HepG2 (cell line): ENCODE results near the gene DCAF8. TPM values are rescaled to one million over a fixed set of nuclear protein-coding genes. Genes with fewer than 3 reads are reported as not detected.

ENCODE experiments used
- ATAC-seq: fragments of 200-7000 bp; cut with Tn5 transposase; 3 replicates; pipeline ENCODE4 v1.9.1; 2020; ENCODE audit warnings: mild to moderate bottlenecking, moderate library complexity
- BruUV-seq: library from RNA; stranded (reverse); fragments of 400-500 nt; replicated peaks from 2 replicates; lab custom pipeline; 2021; lab: Mats Ljungman, UMichigan
- CTCF ChIA-PET: fragments of 300-600 bp; formaldehyde crosslinking; extraction: SDS; loops from one replicate; lab custom pipeline; 2021; ENCODE audit warnings: low total read pairs, inconsistent platforms, low intra/inter-chr PET ratio; lab: Yijun Ruan, JAX
- POLR2A ChIA-PET: fragments of 350-600 bp; sonication (Branson Sonifier 250); formaldehyde crosslinking; loops from one replicate; lab custom pipeline; 2020; ENCODE audit warnings: antibody characterized with exemption, inconsistent platforms; lab: Yijun Ruan, JAX
- DNase-seq: peaks from one replicate; pipeline ENCODE4 v3.0.0-alpha.2; 2015; ENCODE audit warnings: low spot score
- FAIRE-seq: peaks from 3 replicates; lab custom pipeline; 2011; peaks lifted over from hg19 to GRCh38; lab: Jason Lieb, UNC
- H2AFZ ChIP-seq: one replicate; pipeline ENCODE4 v1.6.1; 2011; ENCODE audit warnings: low read length, inconsistent platforms
- H3K27ac ChIP-seq: fragments of 300-600 bp; 3 replicates; pipeline ENCODE4 v1.8.0; 2011; ENCODE audit warnings: mixed run types, mild to moderate bottlenecking, mixed read lengths, low read length, inconsistent platforms; ENCODE audit not compliant: insufficient read depth; ENCODE audit errors: extremely low read length
- H3K27me3 ChIP-seq, 2 experiments: fragments of 200-600 bp in 1 of 2; 2 replicates in 1 of 2; 3 replicates in 1 of 2; pipeline versions ENCODE4 v1.6.0 to v1.8.0; 2011; ENCODE audit warnings: low read length in 2 of 2, mild to moderate bottlenecking in 2 of 2, moderate library complexity in 2 of 2, inconsistent platforms in 1 of 2; ENCODE audit not compliant: insufficient read depth in 2 of 2, control insufficient read depth in 1 of 2
- H3K36me3 ChIP-seq, 2 experiments: fragments of 200-600 bp in 1 of 2; replicated peaks in 1 of 2; 2 replicates in 1 of 2; 3 replicates in 1 of 2; pipeline versions ENCODE4 v1.5.1 to v1.8.0; 2011; ENCODE audit warnings: low read length in 2 of 2, inconsistent platforms in 1 of 2; ENCODE audit not compliant: insufficient read depth in 2 of 2, control insufficient read depth in 1 of 2
- H3K4me1 ChIP-seq: 2 replicates; pipeline ENCODE4 v1.5.1; 2012; ENCODE audit warnings: low read length, inconsistent platforms; ENCODE audit not compliant: insufficient read depth
- H3K4me2 ChIP-seq: 2 replicates; pipeline ENCODE4 v1.6.0; 2011; ENCODE audit warnings: low read depth, low read length, inconsistent platforms
- H3K4me3 ChIP-seq, 3 experiments: fragments of 200-600 bp in 1 of 3; sonication (generic), shearing (Covaris generic) in 1 of 3; replicated peaks in 1 of 3; 2 replicates each; pipeline ENCODE4 v1.5.1; 2011 to 2016; ENCODE audit warnings: low read length in 3 of 3, inconsistent platforms in 2 of 3, low read depth in 2 of 3, mild to moderate bottlenecking in 2 of 3, control low read depth in 1 of 3, mixed read lengths in 1 of 3; ENCODE audit not compliant: insufficient read depth in 1 of 3
- H3K79me2 ChIP-seq: one replicate; pipeline ENCODE4 v1.6.1; 2011; ENCODE audit warnings: low read length, inconsistent platforms; ENCODE audit not compliant: insufficient read depth
- H3K9ac ChIP-seq: 2 replicates; pipeline ENCODE4 v1.6.0; 2011; ENCODE audit warnings: mild to moderate bottlenecking, low read depth, low read length, inconsistent platforms; ENCODE audit not compliant: insufficient read depth
- H3K9me3 ChIP-seq: 2 replicates; pipeline ENCODE4 v1.5.1; 2012; ENCODE audit warnings: mild to moderate bottlenecking, low read length
- H4K20me1 ChIP-seq: 2 replicates; pipeline ENCODE4 v1.6.0; 2011; ENCODE audit warnings: inconsistent platforms, mild to moderate bottlenecking, low read length, moderate library complexity; ENCODE audit not compliant: insufficient read depth
- MLLT10 ChIP-seq: sonication (generic); formaldehyde crosslinking; IDR thresholded peaks from 2 replicates; pipeline ENCODE4 v1.4.0; 2020; ENCODE audit warnings: missing genetic modification reagents
- SALL1 ChIP-seq: sonication (generic); formaldehyde crosslinking; IDR thresholded peaks from 2 replicates; pipeline ENCODE4 v1.8.0; 2022; ENCODE audit warnings: mild to moderate bottlenecking, missing genetic modification reagents
- ZBTB38 ChIP-seq: sonication (generic); formaldehyde crosslinking; IDR thresholded peaks from 2 replicates; pipeline ENCODE4 v1.5.1; 2020; ENCODE audit warnings: mild to moderate bottlenecking, missing genetic modification reagents
- ZFP91 ChIP-seq: sonication (generic); formaldehyde crosslinking; IDR thresholded peaks from 2 replicates; pipeline ENCODE4 v1.9.0; 2022; ENCODE audit warnings: missing genetic modification reagents, mild to moderate bottlenecking, borderline replicate concordance
- ZNF335 ChIP-seq: sonication (generic); formaldehyde crosslinking; IDR thresholded peaks from 2 replicates; pipeline ENCODE4 v1.4.0; 2020; ENCODE audit warnings: missing genetic modification reagents
- ZNF660 ChIP-seq: sonication (generic); formaldehyde crosslinking; IDR thresholded peaks from 2 replicates; pipeline ENCODE4 v1.5.1; 2020; ENCODE audit warnings: mild to moderate bottlenecking, low read depth, missing genetic modification reagents, borderline replicate concordance
- ZNF678 ChIP-seq: sonication (generic); formaldehyde crosslinking; IDR thresholded peaks from 2 replicates; pipeline ENCODE4 v1.4.0; 2020; ENCODE audit warnings: mild to moderate bottlenecking, missing genetic modification reagents
- WGBS: methylation state at CpG from one replicate; pipeline ENCODE4 v1.1.6; 2017; ENCODE audit warnings: low lambda C conversion rate; 5-methylcytosine and 5-hydroxymethylcytosine counted together
- in situ Hi-C: cut with HindIII; loops from 2 replicates; pipeline ENCODE4 v1.10.0; 2017; ENCODE audit warnings: low pct_unique_long_range_greater_than_20kb; ENCODE audit not compliant: extremely low pct_ligation_motif_present
- intact Hi-C: fragments of 100-400 bp; cut with micrococcal nuclease; formaldehyde crosslinking; loops from one replicate; pipeline ENCODE4 v1.10.0; 2022; ENCODE audit not compliant: unreplicated experiment
- polyA plus RNA-seq, 8 experiments: library from polyadenylated mRNA; depleted of rRNA in 3 of 8; stranded (reverse) in 7 of 8; unstranded in 1 of 8; fragments of >200 nt; fragmentation: Illumina TruSeq in 4 of 8; extraction: Trizol in 4 of 8; gene quantifications; 2 replicates each; pipeline versions ENCODE4 v1.2.1 to v1.2.3, GENCODE V29; 2011 to 2016; ENCODE audit warnings: low read depth in 4 of 8, missing spikeins in 1 of 8, mixed read lengths in 1 of 8; ENCODE audit not compliant: insufficient read depth in 1 of 8
- total RNA-seq, 5 experiments: library from RNA; depleted of rRNA; stranded (reverse); fragments of >200 nt; fragmentation: Illumina TruSeq; extraction: Trizol; gene quantifications; 2 replicates each; pipeline ENCODE4 v1.2.3, GENCODE V29; 2016; ENCODE audit warnings: low read depth in 1 of 5
- TF ChIP-seq, protein P1 (sequence below): sonication (generic); formaldehyde crosslinking; IDR thresholded peaks from 2 replicates; pipeline ENCODE4 v1.5.1; 2020; ENCODE audit warnings: missing genetic modification reagents, mild to moderate bottlenecking, borderline replicate concordance
- TF ChIP-seq, protein P2 (sequence below): IDR thresholded peaks from 2 replicates; pipeline ENCODE4 v1.6.1; 2016; ENCODE audit warnings: mild to moderate bottlenecking
- TF ChIP-seq, protein P3 (sequence below): sonication (generic); formaldehyde crosslinking; IDR thresholded peaks from 2 replicates; pipeline ENCODE4 v1.5.1; 2020; ENCODE audit warnings: mild to moderate bottlenecking, moderate library complexity, missing genetic modification reagents
- TF ChIP-seq, protein P4 (sequence below): IDR thresholded peaks from 2 replicates; pipeline ENCODE4 v1.6.1; 2016; ENCODE audit warnings: missing compliant biosample characterization, missing genetic modification reagents, borderline replicate concordance
- TF ChIP-seq, protein P5 (sequence below): sonication (generic); formaldehyde crosslinking; IDR thresholded peaks from 2 replicates; pipeline ENCODE4 v1.5.0; 2020; ENCODE audit warnings: mild to moderate bottlenecking, missing genetic modification reagents

Gene DCAF8
- total and polyA plus RNA-seq, 2 of the 13 experiments (the other 11 are each of a cell fraction or from before 2014, with no cell fraction given): 73.4 to 79.8 TPM

DNA sequence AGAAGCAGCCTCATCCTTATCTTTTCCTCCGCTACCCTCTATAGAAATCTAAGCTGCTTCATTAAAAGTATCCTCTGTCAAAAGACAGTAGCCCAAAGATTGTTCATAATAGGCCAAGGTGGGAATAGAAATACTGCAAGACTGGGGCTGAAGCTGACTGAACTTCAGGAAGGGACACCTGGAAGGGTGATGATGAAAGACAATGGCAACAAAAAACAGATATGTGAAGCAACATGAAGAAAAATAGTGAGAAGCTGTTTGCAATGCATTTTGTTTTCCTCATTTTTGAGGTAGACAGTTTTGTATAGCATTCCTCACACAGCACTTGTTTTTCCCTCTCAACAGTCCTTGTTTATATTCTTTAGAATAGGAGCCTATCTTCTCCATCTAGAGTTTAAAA lies 16.9 kb downstream of the DCAF8 start:
- ATAC-seq (no peak), FAIRE-seq (no peak), DNase-seq (no peak)
- H2AFZ ChIP-seq: no peak overlapping the region
- WGBS: 97% methylated on average over 1 of the region's 1 CpG
- H3K79me2 ChIP-seq: peaks cover 34% of the 10 kb centered on the region
- no peak overlapping the region for H3K9ac ChIP-seq
- TF ChIP-seq ZNF678 (CRISPR knock-in tag) (no peak), ZBTB38 (CRISPR knock-in tag) (no peak), ZNF660 (no peak), MLLT10 (CRISPR knock-in tag) (no peak), SALL1 (no peak), ZNF335 (CRISPR knock-in tag) (no peak), ZFP91 (no peak)
- TF ChIP-seq, protein P1, sequence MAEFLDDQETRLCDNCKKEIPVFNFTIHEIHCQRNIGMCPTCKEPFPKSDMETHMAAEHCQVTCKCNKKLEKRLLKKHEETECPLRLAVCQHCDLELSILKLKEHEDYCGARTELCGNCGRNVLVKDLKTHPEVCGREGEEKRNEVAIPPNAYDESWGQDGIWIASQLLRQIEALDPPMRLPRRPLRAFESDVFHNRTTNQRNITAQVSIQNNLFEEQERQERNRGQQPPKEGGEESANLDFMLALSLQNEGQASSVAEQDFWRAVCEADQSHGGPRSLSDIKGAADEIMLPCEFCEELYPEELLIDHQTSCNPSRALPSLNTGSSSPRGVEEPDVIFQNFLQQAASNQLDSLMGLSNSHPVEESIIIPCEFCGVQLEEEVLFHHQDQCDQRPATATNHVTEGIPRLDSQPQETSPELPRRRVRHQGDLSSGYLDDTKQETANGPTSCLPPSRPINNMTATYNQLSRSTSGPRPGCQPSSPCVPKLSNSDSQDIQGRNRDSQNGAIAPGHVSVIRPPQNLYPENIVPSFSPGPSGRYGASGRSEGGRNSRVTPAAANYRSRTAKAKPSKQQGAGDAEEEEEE (CRISPR knock-in tag): no peak
- TF ChIP-seq, protein P2, sequence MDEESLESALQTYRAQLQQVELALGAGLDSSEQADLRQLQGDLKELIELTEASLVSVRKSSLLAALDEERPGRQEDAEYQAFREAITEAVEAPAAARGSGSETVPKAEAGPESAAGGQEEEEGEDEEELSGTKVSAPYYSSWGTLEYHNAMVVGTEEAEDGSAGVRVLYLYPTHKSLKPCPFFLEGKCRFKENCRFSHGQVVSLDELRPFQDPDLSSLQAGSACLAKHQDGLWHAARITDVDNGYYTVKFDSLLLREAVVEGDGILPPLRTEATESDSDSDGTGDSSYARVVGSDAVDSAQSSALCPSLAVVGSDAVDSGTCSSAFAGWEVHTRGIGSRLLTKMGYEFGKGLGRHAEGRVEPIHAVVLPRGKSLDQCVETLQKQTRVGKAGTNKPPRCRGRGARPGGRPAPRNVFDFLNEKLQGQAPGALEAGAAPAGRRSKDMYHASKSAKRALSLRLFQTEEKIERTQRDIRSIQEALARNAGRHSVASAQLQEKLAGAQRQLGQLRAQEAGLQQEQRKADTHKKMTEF: no peak
- TF ChIP-seq, protein P3, sequence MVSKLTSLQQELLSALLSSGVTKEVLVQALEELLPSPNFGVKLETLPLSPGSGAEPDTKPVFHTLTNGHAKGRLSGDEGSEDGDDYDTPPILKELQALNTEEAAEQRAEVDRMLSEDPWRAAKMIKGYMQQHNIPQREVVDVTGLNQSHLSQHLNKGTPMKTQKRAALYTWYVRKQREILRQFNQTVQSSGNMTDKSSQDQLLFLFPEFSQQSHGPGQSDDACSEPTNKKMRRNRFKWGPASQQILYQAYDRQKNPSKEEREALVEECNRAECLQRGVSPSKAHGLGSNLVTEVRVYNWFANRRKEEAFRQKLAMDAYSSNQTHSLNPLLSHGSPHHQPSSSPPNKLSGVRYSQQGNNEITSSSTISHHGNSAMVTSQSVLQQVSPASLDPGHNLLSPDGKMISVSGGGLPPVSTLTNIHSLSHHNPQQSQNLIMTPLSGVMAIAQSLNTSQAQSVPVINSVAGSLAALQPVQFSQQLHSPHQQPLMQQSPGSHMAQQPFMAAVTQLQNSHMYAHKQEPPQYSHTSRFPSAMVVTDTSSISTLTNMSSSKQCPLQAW (CRISPR knock-in tag): no peak
- TF ChIP-seq, protein P4, sequence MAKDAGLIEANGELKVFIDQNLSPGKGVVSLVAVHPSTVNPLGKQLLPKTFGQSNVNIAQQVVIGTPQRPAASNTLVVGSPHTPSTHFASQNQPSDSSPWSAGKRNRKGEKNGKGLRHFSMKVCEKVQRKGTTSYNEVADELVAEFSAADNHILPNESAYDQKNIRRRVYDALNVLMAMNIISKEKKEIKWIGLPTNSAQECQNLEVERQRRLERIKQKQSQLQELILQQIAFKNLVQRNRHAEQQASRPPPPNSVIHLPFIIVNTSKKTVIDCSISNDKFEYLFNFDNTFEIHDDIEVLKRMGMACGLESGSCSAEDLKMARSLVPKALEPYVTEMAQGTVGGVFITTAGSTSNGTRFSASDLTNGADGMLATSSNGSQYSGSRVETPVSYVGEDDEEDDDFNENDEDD (CRISPR knock-in tag): no peak
- TF ChIP-seq, protein P5, sequence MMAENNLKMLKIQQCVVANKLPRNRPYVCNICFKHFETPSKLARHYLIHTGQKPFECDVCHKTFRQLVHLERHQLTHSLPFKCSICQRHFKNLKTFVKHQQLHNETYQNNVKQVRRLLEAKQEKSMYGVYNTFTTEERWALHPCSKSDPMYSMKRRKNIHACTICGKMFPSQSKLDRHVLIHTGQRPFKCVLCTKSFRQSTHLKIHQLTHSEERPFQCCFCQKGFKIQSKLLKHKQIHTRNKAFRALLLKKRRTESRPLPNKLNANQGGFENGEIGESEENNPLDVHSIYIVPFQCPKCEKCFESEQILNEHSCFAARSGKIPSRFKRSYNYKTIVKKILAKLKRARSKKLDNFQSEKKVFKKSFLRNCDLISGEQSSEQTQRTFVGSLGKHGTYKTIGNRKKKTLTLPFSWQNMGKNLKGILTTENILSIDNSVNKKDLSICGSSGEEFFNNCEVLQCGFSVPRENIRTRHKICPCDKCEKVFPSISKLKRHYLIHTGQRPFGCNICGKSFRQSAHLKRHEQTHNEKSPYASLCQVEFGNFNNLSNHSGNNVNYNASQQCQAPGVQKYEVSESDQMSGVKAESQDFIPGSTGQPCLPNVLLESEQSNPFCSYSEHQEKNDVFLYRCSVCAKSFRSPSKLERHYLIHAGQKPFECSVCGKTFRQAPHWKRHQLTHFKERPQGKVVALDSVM (CRISPR knock-in tag): no peak
- H3K4me3 ChIP-seq: no peak overlapping the region
- H3K27ac ChIP-seq: no peak overlapping the region
- POLR2A ChIA-PET: no interaction called here
- H4K20me1 ChIP-seq: no peaks in the 10 kb centered on the region
- no peaks in the 10 kb centered on the region for H3K27me3 ChIP-seq
- intact Hi-C loops (no loop called here), in situ Hi-C loops (no loop called here)
- CTCF ChIA-PET: no interaction called here
- H3K36me3 ChIP-seq: peaks cover 2 to 26% of the 10 kb centered on the region in 2 experiments; a peak in 4 of 5 replicates
- no peak overlapping the region for H3K4me2 ChIP-seq
- H3K4me1 ChIP-seq: peaks cover 1% of the 10 kb centered on the region; the same call in 1 of the 2 replicates
- no peaks in the 10 kb centered on the region for H3K9me3 ChIP-seq
- no TSS peak for BruUV-seq
